ENCODE measurements around the gene GRIN2C. TPM values are rescaled to one million over a fixed set of nuclear protein-coding genes. Genes with fewer than 3 reads are reported as not detected.

Gene GRIN2C
- total and polyA plus RNA-seq, 9 of the 15 experiments (the other 6 are each of a cell fraction or from before 2014, with no cell fraction given), result under 0.01 to 0.33 (median 0.10) TPM; not detected in 2

DNA sequence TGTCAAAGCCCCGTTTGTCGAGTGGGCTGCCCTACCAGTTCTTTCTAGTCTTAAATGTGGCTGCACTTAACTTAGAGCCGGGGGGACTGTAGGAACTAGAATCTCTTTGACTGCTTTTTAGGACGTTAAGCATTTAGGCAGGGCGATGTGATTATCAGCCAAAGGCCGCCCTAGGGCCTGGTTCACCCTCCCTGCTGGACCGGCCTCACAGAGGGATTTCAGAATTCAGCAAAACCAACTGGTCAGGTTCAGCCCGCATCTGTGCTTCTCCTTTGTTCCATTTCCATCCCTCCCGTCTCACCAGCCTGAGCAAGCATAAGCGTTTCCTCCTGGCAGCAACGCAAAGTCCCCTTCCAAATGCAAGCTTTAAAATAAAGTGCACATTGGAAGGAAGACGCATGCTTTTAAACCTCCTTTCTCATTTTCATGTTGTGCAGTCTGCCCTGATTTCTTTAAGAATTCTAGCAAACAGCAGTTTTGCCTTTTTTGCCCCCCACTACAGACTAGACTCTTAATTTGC lies 67.0 kb downstream of the GRIN2C start:
- H3K27ac ChIP-seq (ENCODE audit: extremely low read depth, low read depth, low read length), result no peak overlapping the region
- H3K79me2 ChIP-seq (ENCODE audit: control insufficient read depth, insufficient read depth, low read length), result no peaks in the 10 kb centered on the region
- no peak overlapping the region for H2AFZ ChIP-seq (ENCODE audit: low read depth, low read length)
- WGBS (ENCODE audit: insufficient coverage, low coverage, missing lambda C conversion rate), result 84% methylated on average over 12 of the region's 12 CpGs
- intact Hi-C loops (cut with micrococcal nuclease), result no loop called here
- ATAC-seq, result no peak
- H3K9ac ChIP-seq (ENCODE audit: insufficient read depth in 1 of 2, low read depth in 2 of 2, low read length in 2 of 2), result no peak overlapping the region; a peak in 1 of 4 replicates
- DNase-seq (ENCODE audit: extremely low read depth in 1 of 4, low spot score in 3 of 4), result no peak
- H3K36me3 ChIP-seq (ENCODE audit: control insufficient read depth, insufficient read depth, low read length), result peaks cover 42% of the 10 kb centered on the region; the same call in 1 of the 3 replicates
- peaks cover 0 to 5% of the 10 kb centered on the region in 2 experiments; a peak in 1 of 5 replicates for H3K4me1 ChIP-seq (replicated peaks in 1 of 2; ENCODE audit: control insufficient read depth in 2 of 2, insufficient read depth in 2 of 2, low read length in 2 of 2)
- H3K9me1 ChIP-seq (ENCODE audit: control insufficient read depth, insufficient read depth, low read length), result no peaks in the 10 kb centered on the region
- CTCF ChIA-PET (ENCODE audit: low intra/inter-chr PET ratio), result interaction anchor here (2.2 to 5.8 kb wide), 3 partner anchors 70 to 167 kb away, joined by 18 to 70 read pairs (median 19); no protein-coding TSS in a partner anchor
- H3K4me2 ChIP-seq (ENCODE audit: insufficient read depth, low read length), result no peak overlapping the region
- H3K4me3 ChIP-seq, result no peak overlapping the region
- no peaks in the 10 kb centered on the region for H3K27me3 ChIP-seq (ENCODE audit: control insufficient read depth in 2 of 2, insufficient read depth in 2 of 2, low read length in 2 of 2)
- no TSS peak for BruUV-seq (replicated peaks)
- H4K20me1 ChIP-seq (replicated peaks; ENCODE audit: control insufficient read depth, insufficient read depth, low read length), result 0 out of 2 replicates have a peak, but pooled peaks cover 3% of the 10 kb centered on the region
- H3K9me3 ChIP-seq (replicated peaks; ENCODE audit: control insufficient read depth, insufficient read depth, low read depth, low read length), result no peaks in the 10 kb centered on the region
- POLR2A ChIA-PET, result interaction anchor here (1.2 kb wide), 1 partner anchor 74 kb away, joined by 3 read pairs; no protein-coding TSS in a partner anchor
- in situ Hi-C loops (cut with MboI), result loop anchor here (5.0 kb wide), 2 partner anchors 65 to 165 kb away; partner anchors contain the start of gene GRIN2C
- no peak for FAIRE-seq
- TF ChIP-seq NFIC (IDR thresholded peaks at IDR 0.05), result no peak
- TF ChIP-seq HEY1 (CRISPR knock-in tag; IDR thresholded peaks at IDR 0.05; ENCODE audit: borderline replicate concordance), result no peak
- TF ChIP-seq FOSL1 (tag; conservative IDR thresholded peaks at IDR 0.05), result no peak
- TF ChIP-seq MXI1 (IDR thresholded peaks at IDR 0.05; ENCODE audit: low read depth, low read length), result no peak
- TF ChIP-seq ZNF740 (CRISPR knock-in tag; IDR thresholded peaks at IDR 0.05), result no peak
- TF ChIP-seq ZNF740 (tag; IDR thresholded peaks at IDR 0.05), result no peak
- TF ChIP-seq HMBOX1 (IDR thresholded peaks at IDR 0.05), result no peak
- TF ChIP-seq PRDM10 (IDR thresholded peaks at IDR 0.05; ENCODE audit: partially characterized antibody), result no peak
- TF ChIP-seq ZNF507 (tag; conservative IDR thresholded peaks at IDR 0.05), result no peak

Measured in K562 (cell line).